HG03159 (cell line): ENCODE data around the gene KNCN.

Source experiments
- ATAC-seq: cut with Tn5 transposase; IDR thresholded peaks from one replicate; pipeline ENCODE4 v1.9.1; 2021; ENCODE audit warnings: mild to moderate bottlenecking, moderate library complexity; ENCODE audit not compliant: unreplicated experiment

KNCN gene

DNA sequence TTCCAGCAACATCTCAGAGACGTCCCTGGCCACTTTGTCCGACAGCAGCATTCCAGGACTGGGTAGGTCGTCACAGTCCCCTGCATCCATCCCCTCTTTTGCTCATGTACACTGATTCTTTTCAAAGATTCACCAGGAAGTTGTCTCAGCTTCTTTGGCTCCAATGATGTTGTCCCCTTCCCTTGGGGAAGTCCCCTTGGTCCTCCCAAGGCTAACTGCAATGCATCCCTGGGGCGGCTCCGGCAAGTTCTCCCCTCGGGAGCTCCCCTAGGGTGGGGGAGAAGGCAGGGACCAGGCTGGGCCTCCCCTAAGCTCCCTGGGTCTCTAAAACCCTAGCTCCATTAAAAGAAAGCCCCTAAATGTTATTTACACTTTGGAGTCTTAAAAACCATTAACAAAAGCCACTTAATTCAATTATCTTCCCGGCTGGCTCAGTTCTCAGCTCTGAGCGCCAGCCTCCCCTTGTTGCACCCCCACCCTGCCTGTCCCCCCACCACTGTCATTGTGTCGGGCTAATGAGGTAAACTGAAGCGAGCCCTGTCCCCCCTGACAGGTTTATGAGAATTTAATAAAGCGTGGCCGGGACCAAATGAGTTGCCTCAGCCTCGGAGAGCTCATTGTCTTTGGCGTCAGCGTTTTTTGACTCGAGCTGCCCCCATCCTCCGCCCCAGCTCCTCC is 25.3 kb downstream of the KNCN start:
- ATAC-seq, result no peak

DNA sequence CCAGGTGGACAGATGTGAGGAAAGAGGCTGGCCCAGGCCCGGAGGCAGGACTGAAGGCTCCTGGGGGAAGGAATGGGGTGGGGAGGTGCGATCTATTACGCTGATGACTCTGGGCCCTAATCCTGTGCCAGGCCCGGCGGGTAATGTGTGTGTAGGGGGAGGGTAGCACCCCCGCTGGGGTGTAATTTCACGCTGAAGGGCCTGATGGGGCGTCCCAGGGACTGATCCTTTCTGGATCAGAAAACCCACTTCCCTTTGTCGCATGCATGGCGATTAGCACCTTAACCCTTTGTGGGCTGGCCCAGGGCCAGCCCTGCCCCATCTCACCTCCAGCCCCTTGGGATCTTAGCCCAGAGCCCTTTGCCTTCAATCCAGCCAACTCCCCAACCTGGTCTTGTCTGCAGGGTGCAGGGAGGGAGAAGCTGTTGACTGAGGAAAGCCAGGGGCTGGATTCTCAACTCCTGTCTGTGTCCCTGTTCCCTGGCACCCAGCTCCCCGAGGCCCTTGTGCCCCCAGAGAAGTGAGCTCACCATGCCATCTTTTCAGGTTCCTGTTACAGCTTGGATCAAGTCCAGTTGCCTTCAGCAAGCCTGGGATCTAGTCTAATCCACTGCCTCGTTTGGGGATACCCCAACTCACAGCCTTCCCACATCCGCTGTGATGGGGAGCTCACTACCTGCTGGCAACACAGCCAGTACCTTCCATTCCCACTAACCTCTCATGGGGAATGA is 26.0 kb downstream of the KNCN start:
- ATAC-seq, result no peak

DNA sequence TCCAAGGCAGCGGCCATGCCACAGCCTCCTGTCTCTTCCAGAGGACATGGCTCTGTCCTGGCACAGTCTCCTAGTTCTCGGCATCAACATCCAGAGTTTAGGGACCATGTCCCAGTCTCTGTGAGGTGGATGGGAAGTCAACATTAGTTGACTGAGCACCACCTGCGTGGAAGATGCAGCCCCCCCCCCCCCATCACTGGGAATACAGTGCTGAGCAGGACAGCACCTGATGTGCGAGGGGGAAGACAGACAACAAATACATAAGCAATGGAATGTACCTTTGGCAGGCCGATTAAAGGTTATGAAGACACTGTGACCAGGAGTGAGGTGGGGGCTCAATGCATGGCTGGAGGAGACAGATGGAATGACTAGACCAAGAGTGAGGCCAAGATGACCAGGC is 26.6 kb downstream of the KNCN start:
- no peak for ATAC-seq

DNA sequence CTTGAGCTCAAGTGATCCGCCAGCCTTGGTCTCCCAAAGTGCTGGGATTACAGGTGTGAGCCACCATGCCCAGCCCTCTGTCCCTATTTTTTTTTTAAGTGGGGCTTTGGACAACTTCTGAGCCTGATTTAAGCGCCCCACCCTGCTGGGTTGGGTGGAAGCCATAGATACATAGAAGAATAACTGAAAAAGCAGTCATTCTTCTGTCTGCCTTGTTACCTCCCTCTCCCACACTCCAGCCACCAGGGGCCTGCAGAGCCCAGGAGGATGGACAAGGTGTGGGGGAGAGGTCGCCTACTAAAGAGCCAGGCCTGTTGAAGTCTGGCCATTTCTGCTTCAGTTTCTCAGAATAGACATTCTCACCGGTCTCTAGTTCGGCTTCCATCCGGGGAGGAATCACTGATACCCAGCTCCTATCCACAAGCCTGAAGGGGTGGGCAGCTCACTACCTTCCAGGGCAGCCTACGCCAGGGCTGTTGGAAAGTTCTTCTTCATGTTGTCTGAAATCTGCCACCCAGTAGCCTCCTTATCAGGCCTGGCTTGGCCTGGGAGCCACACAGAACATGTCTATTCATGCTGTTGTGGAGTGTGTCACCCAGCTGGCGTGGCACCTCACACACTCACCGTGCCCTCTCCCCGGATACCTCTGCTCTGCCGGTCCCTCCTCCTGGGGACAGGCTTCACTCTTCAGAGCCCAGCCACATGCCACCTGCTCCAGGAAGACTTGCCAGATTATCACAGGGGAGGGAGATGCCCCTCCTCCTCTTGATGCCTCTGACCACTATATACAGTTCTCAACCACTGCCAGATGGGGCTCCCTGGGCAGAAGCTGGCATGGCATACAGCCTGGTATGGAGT is 27.7 kb downstream of the KNCN start:
- ATAC-seq, result no peak

DNA sequence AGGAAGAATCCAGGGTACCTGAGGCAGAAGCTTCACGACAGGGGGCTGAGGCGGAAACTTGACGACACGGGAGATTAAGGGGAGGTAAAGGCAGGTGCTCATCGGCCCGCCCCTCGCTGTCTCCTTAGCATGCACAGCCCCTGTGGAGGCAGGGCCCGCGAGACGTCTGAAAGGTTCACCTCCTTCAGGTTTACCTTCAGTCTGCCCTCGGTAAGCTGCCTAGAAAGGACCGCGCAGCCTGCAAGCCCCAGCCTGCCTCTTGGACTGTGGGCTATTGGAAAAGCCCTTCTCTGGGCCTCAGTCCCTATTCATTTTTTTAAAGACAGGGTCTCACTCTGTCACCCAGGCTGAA is 28.5 kb downstream of the KNCN start:
- no peak for ATAC-seq

DNA sequence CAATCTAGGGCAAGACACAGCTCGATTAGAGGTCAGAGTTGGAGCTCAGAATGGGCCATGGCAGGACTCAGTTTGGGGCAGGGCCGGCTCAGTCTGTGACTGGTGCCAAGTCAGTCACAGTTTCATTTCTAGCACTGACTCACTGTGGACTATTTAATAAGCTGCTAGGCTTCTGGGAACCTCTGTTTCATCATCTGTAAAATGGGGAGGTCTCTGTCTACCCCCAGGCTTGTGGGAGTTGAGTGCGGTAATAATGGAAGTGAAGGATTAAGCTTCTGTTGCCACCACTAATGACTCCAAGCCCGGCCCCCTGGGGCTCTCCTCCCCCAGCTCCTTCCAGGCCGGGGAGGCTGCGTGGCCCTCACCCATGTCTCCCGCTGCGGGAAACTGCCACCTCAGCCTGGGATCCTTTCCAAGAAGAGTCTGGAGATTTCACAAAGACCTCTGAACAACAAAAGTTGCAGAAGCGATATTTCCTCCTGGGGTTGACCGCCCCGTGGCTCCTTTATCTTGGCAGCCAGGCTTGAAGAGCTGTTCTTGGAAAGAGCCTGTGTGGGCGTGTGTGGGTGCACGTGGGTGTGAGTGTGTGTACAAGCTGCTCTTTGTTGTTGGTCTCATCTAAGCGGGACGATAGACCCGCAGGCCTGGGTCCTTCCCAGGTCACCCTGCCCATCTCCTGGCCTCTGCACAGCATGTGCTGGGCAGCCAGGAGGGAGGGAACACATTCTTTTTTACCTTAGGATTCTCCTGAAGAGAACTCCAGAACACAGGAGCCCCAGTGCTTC is 29.1 kb downstream of the KNCN start:
- no peak for ATAC-seq

DNA sequence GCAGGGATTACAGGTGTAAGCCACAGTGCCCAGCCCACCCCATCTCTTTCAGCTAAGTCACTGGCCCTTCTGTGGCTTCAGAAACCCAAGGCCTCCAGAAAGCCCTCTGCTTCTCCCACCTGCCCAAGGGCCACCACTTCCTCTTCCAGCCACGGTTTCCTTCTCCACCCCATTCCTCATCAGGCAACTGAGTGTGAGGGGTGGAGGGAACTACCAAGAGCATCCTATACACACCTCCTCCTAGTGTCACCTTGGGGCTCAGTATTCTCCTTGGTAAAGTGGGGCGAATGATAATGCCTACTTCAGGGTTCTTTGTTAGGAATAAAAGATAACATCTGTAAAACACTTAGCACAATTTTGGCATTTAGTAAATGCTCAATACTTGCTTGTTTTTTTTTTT is 30.0 kb downstream of the KNCN start:
- no peak for ATAC-seq

DNA sequence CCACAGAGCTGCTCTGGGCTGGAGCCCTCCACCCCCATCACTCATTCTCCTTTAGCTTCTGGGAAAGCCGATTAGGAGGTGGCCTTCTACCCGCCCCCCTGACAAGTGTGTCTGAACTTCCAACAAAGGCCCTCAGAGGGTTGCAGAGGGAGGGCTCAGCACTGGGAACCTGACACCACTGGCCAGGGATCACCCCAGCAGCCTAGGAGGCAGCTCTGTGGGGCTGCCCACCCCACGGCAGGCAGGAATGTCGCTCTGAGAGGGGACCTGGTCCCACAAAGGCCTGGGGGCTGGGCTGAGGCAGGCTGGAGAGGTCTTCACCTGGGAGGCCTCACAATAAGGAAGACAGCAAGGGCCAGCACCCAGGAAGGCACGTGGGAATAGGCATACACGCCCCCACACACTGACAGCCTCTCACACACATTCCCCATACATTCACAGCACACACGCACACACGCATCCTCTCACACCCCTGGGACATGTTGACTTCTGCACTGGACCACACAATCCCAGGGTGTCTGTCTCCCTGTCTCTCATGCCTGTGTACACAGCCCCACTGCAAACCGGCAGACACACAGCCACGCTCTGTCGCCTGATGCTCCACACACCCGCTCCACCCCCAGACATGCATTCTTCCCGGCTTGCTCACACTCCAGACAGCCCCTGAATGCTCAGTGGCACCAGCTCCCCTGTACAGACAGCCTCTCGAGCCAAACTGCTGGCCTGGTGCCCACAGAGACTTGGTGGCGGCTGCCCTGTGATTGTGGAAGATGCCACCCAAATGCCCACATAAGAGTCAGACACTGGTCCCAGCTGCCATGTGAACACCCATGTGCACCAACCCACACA is 31.2 kb downstream of the KNCN start:
- no peak for ATAC-seq

DNA sequence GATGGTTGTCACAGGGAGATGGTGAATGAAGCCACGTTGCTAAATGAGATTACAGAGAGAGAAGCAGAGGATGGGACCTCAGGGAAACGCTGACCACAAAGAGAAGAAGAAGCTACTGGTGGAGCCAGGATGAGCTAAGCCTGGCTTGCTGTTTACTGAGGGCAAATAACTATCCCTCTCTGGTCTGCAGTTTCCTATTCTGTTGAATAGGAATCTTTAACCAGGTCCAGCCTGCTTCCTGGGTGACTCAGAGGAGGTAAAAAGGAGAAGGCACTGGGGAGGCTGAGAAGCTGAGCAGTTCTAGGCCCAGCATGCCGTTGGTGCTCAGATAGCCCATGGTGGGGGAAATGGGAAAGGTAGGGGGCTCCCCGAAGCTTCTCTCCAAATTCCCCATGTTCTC is 32.2 kb downstream of the KNCN start:
- ATAC-seq, result no peak

DNA sequence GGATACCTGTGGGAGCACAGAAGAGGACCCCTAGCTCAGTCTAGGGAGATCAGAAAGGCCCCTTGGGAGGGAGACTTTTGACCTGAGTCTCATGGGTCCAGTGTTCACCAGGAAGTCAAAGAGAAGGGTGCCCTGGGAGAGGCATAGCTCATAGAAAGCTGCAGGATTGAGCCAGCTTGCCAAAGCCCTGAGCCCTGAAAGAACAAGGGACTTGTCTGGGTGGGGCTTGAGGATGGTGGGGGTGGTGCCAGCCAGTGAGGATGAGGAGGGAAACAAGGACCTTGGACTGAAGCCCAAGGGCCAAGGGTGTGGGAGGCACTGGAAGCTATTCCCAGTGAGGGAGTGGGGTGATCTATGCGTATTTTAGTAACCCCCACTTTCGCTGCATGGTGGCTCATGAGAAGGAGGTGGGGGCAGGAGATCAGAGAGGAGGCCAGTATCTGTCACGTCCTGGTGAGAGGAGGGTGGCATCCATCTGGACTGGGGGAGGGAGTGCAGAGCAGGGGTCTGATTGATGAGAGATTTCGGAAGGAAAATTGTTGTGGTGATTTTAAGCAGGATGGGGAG is 33.4 kb downstream of the KNCN start:
- no peak for ATAC-seq

DNA sequence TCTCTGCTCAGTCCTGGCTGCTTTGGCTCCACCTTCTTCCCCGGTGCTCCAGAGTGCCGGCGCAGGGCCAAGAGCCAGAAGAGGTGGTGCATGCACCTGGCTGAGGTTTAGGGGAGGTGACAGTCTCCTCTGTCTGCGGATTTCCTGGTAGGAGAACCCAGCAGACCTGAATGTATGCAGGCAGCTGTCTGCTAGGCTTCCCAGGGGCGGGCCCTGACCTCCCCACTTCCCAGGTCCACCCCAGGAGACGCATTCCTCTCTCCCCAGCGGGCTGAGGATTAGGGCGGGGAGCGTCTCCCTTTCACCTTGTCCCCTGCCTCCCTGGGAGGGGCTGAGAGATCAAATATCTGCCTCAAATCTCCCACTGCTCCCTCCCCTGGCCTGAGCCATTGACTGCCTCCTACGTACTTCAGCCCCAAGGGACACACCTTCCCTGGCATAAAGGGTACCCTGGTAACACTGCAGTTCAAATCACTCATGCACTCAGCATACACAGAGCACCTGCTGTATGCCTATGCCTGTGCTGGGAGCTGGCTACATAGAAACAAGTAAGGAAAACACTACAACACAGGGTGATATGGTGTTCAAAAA is 34.3 kb downstream of the KNCN start:
- no peak for ATAC-seq

DNA sequence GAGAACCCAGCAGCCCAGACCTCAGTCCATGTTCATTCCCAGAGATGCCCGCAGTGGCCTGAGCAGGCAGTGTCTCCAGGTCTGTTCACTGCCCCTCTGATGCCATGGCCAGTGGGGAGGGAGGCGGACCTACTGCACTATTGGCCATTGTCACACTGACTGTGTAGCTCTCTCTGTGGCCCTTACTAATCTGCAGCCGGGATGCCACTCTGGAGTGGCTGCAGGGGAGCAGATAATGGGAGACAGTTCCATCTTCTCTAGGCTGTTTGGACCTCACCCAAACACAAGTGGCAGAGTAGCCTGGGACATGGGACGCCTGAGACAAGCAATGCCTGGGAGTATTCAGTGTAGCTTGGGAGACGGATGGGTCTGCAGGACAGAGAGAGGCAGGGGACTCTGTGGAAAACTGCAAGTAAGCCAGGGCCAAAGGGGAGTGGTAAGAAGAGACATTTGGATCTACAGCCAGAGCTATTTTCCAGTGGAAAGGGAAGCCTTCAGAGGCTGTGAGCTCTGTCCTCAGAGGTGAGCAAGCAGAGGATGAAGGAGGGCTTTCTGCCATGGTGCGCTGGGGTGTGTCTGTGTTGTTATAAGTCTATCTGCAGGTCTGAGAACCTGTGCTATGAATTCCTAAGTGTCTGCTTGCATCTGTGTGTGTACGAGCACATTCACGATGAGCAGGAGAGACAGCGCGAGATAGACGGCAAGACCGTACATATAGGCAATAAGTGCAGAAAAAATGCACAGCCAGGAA is 35.1 kb downstream of the KNCN start:
- ATAC-seq, result no peak

DNA sequence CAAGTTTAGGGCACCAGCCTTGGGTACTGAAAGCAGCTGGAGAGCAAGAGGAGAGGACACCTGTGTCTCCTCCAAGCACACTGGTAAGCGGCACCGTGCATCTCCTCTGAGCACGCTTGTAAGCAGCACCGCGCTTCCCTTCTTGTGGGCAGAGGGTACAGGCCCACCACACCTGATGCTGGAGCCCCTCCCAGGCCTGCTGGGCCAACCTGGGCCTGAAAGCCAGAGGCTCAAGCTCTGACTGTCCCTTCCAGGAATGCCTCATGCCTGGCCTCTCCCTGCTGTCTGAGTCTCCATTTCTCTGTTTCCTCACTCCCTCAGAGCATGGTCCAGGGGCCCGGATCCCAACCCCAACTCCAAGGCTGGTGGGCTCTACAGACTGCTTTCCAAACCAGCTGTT is 35.9 kb downstream of the KNCN start:
- ATAC-seq, result no peak

DNA sequence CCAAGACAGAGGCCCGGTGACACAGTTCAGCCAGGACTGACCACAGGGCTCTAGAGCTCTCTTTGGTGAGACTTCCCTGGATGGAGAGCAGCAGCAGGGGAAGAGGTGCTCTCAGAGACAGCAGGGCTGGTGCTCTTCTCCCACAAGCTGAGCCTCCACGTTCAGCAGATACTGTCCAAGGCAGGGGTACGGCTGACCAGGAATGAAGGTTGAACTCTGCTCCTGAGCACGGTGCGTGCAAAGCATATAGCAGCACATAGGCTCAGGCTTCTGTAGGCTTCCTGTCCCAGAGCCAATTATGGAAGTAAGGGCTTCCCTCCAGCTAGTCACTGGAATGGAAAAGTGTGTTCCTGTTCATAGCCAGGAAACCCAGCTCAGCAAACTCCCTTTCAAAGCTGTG is 37.9 kb downstream of the KNCN start:
- no peak for ATAC-seq

DNA sequence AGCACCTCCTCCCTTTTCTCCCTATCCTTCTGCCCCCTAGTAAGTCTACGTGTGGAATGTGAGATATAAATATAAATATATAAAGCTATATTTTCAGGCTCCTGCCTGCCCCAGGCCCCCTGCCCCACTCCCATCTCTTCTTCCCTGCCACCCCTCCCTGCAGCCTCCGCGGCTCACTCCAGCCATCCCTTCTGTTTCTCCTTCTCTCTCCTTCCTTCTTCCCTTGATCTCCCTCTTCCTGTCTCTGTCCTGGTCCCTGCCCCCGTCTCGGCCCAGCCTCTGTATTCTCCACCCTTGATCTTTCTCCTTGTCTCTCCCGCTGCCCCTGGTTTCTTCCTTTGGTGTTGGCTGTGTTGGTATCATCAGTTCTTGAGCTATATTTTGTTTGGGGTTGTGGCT is 38.7 kb downstream of the KNCN start:
- no peak for ATAC-seq

DNA sequence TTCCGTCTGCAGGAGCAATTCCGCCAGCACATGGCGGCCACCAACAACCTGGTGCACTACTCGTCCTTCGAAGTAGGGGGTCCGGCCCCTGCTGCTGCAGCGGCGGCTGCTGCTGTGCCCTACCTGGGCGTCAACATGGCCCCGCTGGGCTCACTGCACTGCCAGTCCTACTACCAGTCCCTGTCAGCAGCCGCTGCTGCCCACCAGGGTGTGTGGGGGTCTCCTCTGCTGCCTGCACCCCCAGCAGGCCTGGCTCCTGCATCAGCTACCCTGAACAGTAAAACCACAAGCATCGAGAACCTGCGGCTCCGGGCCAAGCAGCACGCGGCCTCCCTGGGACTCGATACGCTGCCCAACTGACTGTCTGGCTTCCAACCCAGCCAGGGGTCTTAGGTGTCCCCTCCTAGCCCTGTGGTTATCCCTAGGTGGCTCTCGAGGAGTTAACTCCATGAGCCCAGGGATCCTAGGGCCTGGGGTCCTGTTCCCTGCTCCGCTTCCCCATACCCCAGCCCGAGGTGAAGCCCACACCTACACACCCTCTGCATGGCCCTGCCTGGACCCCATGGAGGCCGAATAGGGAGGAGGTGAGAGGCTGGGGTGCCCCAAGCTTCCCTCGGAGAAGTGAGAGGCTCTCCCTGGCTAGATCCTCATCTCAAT is 39.2 kb downstream of the KNCN start:
- ATAC-seq, result no peak

DNA sequence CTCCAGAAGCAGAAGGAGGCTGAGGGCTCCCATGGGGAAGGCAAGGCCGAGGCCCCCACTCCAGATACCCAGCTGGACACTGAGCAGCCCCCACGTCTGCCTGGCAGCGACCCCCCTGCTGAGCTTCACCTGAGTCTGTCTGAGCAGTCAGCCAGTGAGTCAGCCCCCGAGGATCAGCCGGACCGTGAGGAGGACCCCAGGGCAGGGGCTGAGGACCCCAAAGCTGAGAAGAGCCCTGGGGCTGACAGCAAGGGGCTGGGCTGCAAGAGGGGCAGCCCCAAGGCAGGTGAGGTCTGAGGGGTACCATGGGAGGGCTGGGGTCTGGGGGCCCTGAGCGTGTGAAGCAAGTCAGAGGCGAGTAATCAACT is 40.5 kb downstream of the KNCN start:
- ATAC-seq, result no peak

DNA sequence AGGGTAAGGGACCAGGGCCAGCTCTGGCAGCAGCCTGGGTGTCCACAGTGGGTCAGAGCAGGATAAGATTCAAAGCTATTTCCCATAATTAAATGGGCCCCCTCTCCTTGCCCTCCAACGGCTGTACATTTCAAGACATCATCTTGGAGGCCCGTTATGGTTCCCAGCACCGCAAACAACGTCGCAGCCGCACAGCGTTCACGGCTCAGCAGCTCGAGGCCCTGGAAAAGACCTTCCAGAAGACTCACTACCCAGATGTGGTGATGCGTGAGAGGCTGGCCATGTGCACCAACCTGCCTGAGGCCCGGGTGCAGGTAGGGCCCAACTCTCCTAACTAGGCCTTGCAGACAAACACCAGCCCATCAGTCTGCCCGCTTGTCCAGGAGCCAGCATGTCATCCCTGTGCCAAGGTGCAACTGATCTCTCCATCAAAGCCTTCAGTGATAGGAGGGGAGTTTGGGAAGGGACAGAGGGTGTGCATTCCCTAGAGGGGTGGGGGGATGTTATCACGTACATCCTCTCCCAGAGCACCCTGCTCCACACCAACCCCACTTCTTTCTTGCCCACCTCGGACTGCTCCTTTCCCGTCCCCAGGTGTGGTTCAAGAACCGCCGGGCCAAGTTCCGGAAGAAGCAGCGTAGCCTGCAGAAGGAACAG is 41.0 kb downstream of the KNCN start:
- no peak for ATAC-seq
